Activated CD8-positive, alpha-beta memory T cell treated with anti-CD3 and anti-CD28 coated beads, Interleukin-2, amount 50 U/mL, for 4 hours (primary cell): Measurements from ENCODE around the gene BUD31.
"Not testable (repeated sequence)": the region's sequence is repeated elsewhere in the genome, so short reads cannot be mapped to it uniquely, and the experiment has no call there.

ENCODE experiments used
- DNase-seq: peaks from one replicate; pipeline ENCODE4 v3.0.0-alpha.2; 2020

BUD31 gene

DNA sequence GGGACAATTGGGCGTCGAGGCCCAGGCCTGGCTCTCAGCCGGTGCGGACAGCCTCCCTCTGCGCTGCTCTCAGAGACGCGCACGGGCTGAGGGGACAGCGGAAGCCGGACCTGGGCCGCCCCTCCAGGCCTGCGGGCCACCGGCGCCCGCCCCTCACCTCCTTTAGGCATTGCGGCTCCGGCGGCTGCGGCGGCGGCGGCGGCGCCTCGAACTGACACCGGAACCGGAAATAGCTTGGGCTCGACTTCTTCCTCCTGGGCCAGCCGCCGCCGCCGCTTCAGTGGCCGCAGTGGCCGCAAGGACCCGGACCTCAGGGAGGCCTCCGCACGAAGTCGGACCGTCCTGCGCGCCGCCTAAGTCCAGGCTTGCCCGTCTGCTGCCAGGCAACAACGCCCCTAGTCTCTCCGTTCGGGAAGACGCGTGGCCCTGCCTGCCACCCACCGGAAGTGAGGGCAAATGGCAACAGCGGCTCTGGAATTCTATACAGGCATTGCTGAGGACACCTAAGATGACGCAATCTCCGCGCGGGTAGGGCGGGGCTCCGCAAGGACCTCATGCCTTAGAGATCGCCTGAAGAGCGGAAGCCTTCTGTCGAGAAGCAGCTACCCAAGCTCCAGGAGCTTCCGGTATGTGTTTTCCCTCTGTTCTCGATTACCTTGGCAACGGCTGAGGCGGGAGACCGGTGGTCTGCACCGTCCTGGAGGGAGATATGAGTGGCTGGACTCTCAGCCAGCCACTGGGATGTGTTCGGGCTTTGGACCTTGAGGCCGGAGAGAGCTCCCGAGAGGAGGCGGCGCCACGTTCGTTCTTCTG, at the start of gene BUD31, which contains the start of gene PDAP1:
Gene BUD31 (plus strand): TSS at position 591 of the 813 bp plus-strand sequence. CDS start 2,124 bp downstream, outside the sequence.
Gene PDAP1 (minus strand): TSS at position 219 of the 813 bp plus-strand sequence. CDS start 49 bp downstream, at position 170.
- peak; percentile 92 for DNase-seq

DNA sequence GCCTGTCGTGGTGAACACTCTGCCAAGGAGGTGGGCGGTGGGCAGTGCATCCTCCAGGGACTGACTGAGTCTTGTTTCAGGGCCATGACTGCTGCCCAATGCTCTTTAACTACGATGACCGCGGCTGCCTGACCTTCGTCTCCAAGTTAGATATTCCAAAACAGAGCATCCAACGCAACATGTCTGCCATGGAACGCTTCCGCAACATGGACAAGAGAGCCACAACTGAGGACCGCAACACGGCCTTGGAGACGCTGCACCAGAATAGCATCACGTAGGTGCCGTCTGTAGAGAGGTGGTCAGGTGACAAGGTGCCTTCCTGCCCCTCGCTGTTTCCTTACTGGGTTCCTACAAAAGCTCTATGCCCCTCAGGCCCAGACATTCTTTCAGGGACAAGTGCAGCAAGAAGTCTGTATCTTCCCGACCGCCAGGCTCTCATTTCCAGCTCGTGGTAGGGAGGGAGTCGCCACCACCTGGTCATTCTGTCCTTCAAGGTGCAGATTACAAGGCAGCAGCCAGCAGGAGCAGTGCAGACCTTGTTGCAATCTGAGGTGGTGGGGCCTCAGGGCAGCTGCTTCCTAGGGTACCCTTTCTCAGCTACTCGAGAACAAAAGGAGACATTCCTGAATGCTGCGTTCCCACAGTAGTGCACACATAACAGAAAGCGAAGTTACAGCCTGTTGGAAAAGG, 49.2 kb upstream of the BUD31 start:
- DNase-seq, result no peak

DNA sequence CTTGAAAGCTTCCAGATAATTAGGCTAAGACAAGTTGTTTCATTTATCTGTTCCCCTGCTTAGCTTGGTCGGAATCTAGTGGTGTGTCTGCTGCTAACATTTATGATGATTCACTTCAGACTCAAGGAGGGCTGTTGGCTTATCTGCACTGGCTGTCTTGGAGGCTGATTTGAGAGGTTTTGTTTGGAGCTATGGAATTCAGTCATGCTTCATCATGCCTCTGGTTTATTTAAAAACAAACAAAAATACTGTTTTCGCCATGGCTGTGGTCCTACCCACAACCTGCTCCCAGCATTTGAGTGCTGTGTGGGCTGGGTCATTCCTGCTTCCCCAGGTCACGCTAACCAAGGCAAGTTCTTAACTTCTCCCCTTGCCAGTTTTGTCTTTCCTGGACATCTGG, 46.0 kb upstream of the BUD31 start:
- no peak for DNase-seq

DNA sequence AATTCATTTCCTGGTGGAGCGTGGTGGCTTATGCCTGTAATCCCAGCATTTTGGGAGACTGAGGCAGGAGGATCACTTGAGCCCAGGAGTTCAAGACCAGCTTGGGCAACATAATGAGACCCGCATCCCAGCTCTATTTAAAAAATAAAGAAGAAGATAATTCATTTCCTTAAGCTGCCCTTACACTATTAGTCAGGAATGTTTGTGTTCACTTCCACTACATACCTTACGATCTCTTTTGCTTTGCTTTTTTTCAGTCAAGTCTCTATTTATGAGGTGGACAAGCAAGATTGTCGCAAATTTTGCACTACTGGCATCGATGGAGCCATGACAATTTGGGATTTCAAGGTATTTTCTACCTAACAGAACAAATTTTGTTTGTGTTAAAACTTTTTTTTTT, 45.5 kb upstream of the BUD31 start:
- DNase-seq, result no peak

DNA sequence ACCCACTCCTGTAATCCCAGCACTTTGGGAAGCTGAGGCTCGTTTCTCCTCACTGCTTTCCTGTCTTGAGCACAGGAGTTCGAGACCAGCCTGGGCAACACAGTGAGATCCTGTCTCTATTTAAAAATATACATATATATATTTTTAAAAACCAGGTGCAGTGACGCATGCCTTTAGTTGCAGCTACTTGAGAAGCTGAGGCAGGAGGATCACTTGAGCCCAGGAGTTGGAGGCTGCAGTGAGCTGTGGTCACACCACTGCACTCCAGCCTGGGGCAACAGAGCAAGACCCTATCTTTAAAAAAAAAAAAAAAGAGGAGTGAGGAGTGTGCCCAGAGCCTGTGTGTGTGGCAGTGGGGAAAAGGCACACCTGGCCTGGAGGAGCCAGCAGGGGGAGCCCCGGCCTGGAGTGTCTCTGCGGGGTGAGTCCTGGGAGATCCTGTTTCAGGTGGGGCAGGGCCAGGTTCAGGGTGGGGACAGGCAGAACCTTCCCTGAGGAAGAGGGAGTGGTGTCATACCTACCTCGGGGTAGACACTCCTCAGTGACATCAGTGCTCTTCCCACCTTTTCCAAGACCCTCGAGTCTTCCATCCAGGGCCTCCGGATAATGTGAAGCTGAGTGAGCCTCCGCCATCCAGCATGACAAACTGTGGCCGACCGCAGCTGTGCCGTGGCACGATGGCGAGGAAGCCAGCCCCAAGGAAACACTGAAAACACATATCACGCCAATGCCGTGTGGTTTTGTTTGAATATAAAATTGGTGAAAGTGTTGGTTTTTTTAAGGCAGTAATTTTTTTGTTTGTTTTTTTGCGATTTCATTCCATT, 43.2 kb upstream of the BUD31 start:
- DNase-seq, result peak; percentile 75

DNA sequence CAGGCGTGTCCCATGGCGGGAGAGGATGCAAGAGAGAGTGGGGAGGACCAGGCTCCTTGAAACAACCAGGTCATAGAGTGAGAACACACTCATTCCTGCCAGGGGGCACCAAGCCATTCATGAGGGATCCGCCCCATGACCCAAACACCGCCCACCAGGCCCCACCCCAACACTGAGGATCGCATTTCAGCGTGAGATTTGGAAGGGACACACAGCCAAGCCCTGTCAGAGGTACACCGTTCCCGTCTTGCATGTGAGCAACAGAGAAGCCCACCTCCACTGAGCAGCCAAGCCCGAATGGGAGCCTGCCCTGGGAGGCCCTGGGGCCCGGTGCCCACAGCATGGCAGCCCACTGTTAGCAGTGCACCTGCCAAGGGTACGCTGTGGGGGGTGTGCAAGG, 42.1 kb upstream of the BUD31 start:
- DNase-seq, result no peak

DNA sequence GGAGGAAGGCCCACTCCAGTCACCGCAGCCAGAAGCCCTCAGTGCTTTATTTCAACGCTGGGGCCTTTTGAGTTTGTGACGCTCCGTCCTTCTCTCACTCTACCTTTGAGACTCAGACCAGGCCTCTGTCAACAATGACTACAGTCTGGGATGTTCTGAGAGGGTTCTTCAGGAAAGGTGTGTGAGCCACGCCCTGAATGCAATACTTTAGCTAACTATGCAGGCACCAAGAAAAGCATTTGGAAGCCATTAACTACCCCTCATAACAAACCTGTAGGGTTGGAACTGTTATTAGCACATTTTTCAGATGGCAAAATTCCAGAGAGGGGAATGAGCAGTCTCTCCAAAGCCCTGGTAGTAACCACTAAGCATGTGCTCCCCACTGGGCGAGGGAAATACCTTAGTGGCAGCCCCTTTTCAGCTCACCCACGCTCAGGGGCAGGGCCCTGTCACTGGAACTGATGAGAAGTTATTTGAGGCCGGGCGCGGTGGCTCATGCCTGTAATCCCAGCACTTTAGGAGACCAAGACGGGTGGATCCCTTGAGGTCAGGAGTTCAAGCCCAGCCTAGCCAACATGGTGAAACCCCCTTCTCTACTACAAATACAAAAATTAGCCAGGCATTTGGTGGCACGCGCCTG, 39.9 kb upstream of the BUD31 start:
- no peak for DNase-seq

DNA sequence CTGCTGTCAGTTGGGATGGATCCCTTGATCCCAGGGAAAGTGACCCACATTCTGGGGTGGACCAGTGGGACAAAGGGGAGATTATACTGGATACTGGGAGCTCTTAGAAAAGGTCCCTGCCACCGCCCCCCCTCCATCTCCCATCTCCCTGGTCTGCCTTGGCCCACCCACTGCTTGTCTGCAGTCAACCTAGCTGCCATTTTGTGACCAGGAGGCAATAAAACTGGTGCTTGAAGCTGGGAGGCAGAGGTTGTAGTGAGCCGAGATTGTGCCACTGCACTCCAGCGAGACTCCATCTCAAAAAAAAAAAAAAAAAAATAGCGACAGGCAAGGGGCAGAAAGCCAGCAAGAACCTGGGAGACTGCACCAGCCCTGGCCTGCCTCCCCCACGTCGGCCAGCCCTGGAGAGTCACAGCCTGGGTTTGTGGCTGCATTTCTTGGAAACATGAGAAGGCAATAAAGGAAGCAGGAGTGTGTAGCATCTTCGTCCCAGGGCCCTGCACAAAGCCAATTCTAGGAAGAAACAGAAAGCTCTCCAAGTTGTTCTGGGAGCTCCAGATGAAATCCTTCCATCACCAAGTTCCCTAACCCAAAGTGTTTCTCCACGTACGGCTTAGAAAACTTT, 38.9 kb upstream of the BUD31 start:
- no peak for DNase-seq

DNA sequence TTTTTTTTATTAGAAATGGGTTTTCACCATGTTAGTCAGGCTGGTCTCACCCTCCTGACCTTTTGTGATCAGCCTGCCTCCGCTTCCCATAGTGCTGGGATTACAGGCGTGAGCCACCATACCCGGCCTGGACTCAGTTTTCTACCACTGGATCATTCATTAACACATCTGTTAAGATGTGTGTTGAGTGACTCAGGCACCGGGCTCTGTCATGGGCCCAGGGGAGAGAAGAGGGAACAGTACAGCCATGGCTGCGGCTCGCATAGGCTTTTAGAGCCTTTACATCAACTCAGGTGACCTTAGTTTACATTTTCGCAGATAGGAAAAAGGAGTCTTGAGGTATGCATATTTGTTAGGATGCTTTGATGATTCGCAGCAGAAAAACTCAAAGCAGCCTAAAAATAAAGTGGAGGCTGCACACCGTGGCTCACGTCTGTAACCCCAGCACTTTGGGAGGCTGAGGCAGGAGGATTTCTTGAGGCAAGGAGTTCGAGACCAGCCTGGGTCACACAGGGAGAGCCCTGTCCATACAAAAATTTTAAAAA, 37.3 kb upstream of the BUD31 start:
- DNase-seq, result no peak

DNA sequence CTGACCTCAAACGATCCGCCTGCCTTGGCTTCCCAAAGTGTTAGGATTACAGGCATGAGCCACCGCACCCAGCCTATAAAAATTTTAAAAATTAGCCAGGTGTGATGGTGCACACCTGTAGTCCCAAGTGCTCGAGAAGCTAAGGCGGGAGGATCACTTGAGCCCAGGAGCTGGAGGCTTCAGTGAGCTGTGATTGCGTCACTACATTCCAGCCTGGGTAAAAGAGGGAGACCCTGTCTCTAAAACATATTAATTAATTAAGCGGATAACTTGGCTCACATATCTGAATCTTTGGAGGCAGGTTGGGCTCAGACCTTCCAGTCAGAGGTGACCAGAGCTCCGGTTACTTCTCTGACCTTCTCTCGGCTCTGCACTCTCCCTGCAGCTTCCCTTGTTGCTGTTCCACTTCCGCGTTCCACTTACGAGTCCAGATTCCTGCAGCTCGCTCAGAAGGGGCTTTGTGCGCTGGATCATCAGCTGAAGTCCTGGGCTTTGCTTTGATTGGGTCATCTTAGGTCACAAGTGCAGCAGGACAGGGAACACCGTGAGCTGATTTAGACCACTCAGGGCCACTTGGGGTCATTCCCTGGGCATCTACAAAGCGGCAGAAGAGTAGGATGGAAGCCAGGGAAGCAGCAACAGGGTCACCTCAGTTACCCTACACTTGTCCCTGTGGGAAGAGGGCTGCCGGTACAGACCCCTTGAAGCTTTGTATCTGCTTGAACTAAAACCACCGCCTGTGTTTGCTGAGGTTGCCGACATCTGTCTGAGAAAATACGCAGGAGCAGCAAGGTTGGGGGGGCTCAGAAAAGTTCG, 36.3 kb upstream of the BUD31 start:
- DNase-seq, result no peak

DNA sequence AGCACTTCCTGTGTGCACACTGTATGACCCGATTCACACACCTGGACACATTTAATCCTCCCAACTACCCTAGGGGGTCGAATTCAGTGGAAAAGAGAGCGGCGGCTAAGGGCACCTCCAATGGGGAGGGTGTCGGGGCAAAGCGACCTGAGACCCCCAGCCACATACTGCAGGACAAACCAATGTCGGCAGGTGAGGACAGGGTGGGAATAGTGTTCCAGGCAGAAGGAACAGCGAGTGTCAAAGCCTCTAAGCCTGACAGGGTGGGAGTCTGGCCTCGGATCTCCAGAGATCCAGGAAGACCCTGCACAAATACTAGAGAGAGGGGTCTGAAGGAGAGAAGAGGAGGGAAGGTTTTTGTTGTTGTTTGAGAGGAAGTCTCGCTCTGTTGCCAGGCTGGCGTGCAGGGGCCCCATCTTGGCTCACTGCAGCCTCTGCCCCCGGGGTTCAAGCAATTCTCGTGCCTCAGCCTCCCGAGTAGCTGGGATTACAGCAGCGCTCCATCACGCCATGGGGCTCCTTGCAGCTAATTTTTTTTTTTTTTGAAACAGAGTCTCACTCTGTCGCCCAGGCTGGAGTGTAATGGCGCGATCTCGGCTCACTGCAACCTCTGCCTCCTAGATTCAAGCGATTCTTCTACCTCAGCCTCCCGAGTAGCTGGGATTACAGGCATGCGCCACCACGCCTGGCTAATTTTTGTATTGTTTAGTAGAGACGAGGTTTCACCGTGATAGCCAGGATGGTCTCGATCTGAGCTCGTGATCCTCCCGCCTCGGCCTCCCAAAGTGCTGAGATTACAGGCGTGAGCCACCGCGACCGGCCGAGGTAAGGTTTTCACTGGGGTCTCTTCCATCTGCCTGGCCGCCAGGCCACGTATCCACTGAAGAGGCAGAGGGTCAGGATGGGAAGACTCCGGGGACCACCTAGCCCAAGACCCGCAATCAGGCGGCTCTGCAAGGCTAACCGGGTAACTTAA, 35.4 kb upstream of the BUD31 start:
- no peak for DNase-seq

DNA sequence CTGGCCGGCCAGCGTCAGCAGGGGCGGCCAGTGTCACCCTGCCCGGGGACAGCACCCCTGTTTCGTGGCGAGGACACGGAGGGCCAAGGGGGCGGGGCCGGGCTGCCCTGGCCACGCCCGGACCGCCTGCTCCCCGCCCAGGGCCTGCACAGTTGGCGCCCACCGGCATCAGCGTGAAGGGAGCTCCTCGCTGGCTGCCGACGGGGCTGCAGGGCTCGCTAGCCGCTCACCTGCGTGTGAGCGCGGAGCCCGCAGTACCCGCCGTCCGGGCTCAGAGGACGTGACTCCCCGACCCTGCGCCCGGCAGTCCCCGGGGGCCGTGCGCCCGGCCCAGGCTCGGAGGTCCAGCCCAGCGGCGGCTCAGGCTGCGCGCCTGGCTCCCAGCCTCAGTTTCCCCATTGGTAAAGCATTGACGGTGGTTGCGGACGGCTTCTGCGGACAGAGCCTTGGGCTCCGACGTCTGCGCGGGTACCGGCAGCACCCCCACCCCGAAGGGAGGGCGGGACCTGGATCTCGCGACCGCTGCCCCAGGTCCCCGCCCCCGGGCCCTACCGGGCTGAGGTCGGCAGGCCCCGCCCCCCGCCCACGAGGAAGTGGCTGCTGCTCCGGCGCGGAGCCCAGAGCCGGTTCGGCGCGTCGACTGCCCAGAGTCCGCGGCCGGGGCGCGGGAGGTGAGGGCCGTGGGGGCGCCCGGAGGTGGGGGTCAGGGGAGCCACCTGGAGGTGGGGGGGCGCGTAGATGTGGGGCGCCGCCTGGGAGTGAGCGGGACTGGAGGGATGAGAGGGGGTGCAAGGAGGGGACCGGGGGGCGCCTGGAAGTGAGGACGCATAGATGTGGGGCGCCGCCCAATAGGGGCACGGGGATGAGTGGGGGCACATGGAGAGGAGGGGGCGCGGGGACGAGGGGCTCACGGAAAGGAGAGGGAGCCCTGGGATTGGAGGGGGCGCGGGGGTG, 34.4 kb upstream of the BUD31 start, which contains the start of gene ARPC1B:
Gene ARPC1B (plus strand): TSS at position 620 of the 954 bp plus-strand sequence. CDS start 10,985 bp downstream, outside the sequence.
- DNase-seq, result peak; percentile 88

DNA sequence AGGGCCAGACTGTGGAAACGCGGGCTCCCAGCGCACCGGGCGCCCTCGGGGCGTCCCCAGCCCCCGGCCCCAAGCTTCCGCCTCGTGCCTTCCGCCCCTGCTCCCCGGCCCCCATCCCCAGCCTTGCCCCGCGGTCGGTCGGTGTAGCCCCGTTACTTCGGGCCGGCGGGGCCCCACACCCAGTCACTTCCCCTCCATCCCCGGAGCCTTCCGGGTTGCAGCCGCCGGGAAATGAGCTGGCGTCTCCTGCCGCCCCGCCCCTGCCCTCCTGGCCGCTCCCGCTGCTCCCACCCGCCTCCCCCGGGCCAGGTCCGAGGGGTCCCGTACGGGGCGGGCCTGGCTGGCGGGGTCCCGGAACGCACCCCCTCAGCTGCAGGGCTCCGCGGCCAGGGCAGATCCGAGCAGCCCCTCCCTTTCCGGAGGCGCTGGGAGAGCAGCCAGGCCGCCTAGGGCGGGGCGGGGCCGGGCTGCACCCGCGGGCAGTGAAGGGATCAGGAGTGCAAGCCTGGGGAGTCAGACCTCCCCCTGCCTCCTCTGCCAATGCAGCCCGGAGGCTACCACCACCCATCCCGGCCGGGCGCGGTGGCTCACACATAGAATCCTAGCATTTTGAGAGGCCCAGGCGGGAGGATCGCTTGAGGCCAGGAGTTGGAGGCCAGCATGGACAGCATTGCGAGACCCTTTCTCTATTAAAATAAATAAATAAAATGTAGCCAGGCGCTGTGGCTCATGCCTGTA, 33.5 kb upstream of the BUD31 start:
- peak; percentile 59 for DNase-seq

DNA sequence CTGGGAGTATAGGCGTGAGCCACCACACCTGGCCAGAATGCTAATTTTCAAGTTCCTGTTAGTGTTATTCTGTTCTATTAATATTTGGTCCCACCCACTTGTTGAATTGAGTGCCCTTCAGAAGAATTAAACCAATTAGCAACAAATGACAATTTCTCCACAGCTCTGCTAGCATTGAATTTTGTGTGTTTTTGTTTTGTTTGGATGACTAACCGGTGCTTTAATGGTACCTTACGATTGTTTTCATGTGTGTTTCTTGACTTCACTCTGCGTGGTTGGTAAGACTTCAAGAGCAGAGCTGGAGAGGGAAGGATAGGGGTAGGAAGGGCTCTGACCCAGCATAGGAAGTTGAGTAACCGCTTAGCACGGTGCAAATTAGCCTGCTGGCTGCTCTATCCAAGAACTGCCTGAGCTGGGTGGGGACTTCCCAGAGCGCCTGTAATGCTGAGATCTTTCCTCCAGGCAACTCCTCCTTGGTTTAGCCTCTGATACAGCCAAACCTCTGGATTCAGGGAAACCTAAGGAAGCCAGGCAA, 29.7 kb upstream of the BUD31 start:
- peak; percentile 42 for DNase-seq

DNA sequence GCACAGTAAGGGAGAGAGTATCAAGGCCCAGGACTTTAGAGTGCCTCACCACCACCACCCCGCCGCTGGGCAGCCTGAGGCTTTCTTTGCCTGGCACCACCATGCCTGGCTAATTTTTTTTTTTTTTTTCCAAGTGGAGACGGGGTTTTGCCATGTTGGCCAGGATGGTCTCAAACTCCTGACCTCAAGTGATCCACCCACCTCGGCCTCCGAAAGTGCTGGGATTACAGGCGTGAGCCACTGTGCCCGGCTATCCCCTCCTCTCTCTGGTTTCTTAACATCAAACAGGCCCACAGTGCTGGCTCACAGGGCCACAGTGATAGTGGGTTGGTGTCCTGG, 29.1 kb upstream of the BUD31 start:
- not testable (repeated sequence) for DNase-seq

DNA sequence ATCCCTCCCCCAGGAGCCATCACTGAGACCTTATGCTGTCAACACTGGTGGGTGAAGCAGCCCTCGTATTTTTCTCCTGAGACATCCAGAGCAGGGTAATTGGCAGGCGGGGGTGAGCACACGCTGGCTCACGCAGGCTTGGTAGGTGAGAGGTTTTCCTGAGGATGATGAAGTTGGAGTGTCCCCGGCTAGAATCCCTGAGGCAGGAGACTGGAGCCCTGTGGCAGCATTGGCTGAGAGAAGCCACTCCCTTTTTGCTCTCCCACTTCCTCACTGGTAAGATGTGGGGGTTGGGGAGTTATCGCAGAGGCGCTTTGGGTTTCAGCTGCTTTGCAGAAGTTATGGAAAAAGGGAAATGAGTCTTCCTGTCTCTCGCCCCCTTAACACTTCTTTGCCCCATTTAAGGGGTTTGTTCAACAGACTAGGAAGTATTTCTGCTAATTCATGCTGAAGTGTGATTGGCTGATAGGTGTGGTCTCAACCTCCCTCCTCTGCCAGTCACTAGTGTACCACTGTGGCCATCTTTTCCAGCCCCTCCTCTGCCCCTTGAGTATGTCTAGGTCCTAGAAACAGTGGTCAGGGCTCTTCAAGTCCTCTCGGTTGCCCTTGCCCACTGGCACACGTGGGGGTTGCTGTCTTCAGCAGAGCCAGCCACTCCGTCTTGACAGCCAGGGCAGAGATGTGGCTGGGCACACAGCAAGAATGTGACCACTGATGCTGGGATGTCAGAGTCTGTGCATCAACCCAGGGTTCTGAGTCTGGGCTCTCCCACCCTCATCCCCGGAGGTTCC, 28.5 kb upstream of the BUD31 start:
- no peak for DNase-seq
